SKM-1 treated with dmso at 0.1 percent for 144 hours (cell line): ENCODE measurements around the gene KIF26B.
"Not testable (repeated sequence)": the region's sequence is repeated elsewhere in the genome, so short reads cannot be mapped to it uniquely, and the experiment has no call there.

Experiments used
- DNase-seq: peaks from one replicate; lab custom pipeline; 2025; ENCODE audit not compliant: unreplicated experiment; lab: John Stamatoyannopoulos, UW

Gene KIF26B

GRCh38 chr1:245666412-245666811 is 511.6 kb downstream of the KIF26B start:
- DNase-seq = no peak

- DNase-seq = no peak
These were observed 516.6 kb downstream of the KIF26B start for GRCh38 chr1:245671349-245671748.

GRCh38 chr1:245671966-245672767 is 517.4 kb downstream of the KIF26B start:
- DNase-seq = no peak

GRCh38 chr1:245672836-245673656 is 518.3 kb downstream of the KIF26B start:
- DNase-seq = not testable (repeated sequence)

GRCh38 chr1:245673881-245674414 is 519.2 kb downstream of the KIF26B start:
- DNase-seq = peak; percentile 55

- DNase-seq = no peak
These were observed 522.9 kb downstream of the KIF26B start for GRCh38 chr1:245677461-245678240.

GRCh38 chr1:245678860-245679411 is 524.2 kb downstream of the KIF26B start:
- DNase-seq = no peak

GRCh38 chr1:245679821-245680780 is 525.3 kb downstream of the KIF26B start:
- peak; percentile 95 for DNase-seq

GRCh38 chr1:245682638-245683628 is 528.1 kb downstream of the KIF26B start:
- DNase-seq = no peak

- no peak for DNase-seq
These were observed 528.9 kb downstream of the KIF26B start for GRCh38 chr1:245683676-245684075.

- no peak for DNase-seq
These were observed 529.4 kb downstream of the KIF26B start for GRCh38 chr1:245684166-245684565.

- no peak for DNase-seq
These were observed 529.8 kb downstream of the KIF26B start for GRCh38 chr1:245684571-245684970.

GRCh38 chr1:245685111-245685810 is 530.5 kb downstream of the KIF26B start:
- DNase-seq = no peak

- no peak for DNase-seq
These were observed 531.2 kb downstream of the KIF26B start for GRCh38 chr1:245686006-245686405.

GRCh38 chr1:245686446-245687030 is 531.8 kb downstream of the KIF26B start:
- no peak for DNase-seq

- DNase-seq = no peak
These were observed 532.4 kb downstream of the KIF26B start for GRCh38 chr1:245687152-245687635.
